ENCODE measurements around the gene MITD1.
"Not testable (repeated sequence)": the region's sequence is repeated elsewhere in the genome, so short reads cannot be mapped to it uniquely, and the experiment has no call there.

Gene MITD1

GRCh38 chr2:99180755-99181623 lies at the start of gene MITD1, which contains the start of gene MRPL30:
MITD1 (minus strand) TSS chr2:99181058; CDS start chr2:99180981, 77 bp downstream.
MRPL30 (plus strand) TSS chr2:99181184; CDS start chr2:99186204, 5,020 bp downstream.
- peak; percentile 95 for DNase-seq

- no peak for DNase-seq
These were observed 37.2 kb upstream of the MITD1 start for GRCh38 chr2:99217929-99218501.

- no peak for DNase-seq
These were observed 35.2 kb upstream of the MITD1 start for GRCh38 chr2:99216096-99216495.

- DNase-seq = no peak
These were observed 24.6 kb upstream of the MITD1 start for GRCh38 chr2:99205491-99205890.

- DNase-seq = no peak
These were observed 21.3 kb upstream of the MITD1 start for GRCh38 chr2:99201959-99202678.

- no peak for DNase-seq
These were observed 19.4 kb upstream of the MITD1 start for GRCh38 chr2:99200076-99200800.

- no peak for DNase-seq
These were observed 17.4 kb upstream of the MITD1 start for GRCh38 chr2:99198103-99198841.

GRCh38 chr2:99192364-99192763 lies 11.5 kb upstream of the MITD1 start:
- not testable (repeated sequence) for DNase-seq

- no peak for DNase-seq
These were observed 9.7 kb upstream of the MITD1 start for GRCh38 chr2:99190548-99190947.

- no peak for DNase-seq
These were observed 7.5 kb upstream of the MITD1 start for GRCh38 chr2:99188357-99188756.

- DNase-seq = no peak
These were observed 6.2 kb upstream of the MITD1 start for GRCh38 chr2:99187011-99187410.

- no peak for DNase-seq
These were observed 4.0 kb upstream of the MITD1 start for GRCh38 chr2:99184811-99185210.

- DNase-seq = no peak
These were observed 2.2 kb upstream of the MITD1 start for GRCh38 chr2:99183025-99183424.

- DNase-seq = no peak
These were observed 754 bp upstream of the MITD1 start for GRCh38 chr2:99181624-99182000.

- no peak for DNase-seq
These were observed 9.3 kb downstream of the MITD1 start for GRCh38 chr2:99171377-99172140.

- no peak for DNase-seq
These were observed 11.3 kb downstream of the MITD1 start for GRCh38 chr2:99169534-99169933.

GRCh38 chr2:99166218-99166617 lies 14.6 kb downstream of the MITD1 start:
- no peak for DNase-seq

- DNase-seq = no peak
These were observed 21.3 kb downstream of the MITD1 start for GRCh38 chr2:99159594-99159993.

- DNase-seq = no peak
These were observed 22.3 kb downstream of the MITD1 start for GRCh38 chr2:99158599-99158998.

- DNase-seq = no peak
These were observed 24.0 kb downstream of the MITD1 start for GRCh38 chr2:99156891-99157290.
